ENCODE results near the gene PAGR1. TPM values are rescaled to one million over a fixed set of nuclear protein-coding genes. Genes with fewer than 3 reads are reported as not detected.

PAGR1 gene
- total and polyA plus RNA-seq, 10 of the 15 experiments (the other 5 are each of a cell fraction or from before 2014, with no cell fraction given), result 1.1 to 57.7 (median 23.4) TPM

DNA sequence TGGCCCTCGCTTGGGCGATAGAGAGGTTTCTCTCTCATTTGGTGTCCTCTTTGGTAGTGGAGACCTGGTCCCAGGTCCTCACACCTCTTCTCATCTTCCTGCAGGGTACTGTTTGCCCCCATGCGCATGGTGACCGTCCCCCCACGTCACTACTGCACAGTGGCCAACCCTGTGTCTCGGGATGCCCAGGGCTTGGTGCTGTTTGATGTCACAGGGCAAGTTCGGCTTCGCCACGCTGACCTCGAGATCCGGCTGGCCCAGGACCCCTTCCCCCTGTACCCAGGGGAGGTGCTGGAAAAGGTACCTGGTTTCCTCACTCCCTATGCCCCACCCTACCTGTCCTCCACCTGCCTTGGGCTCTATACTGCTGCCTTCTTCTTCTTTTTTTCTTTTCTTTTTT lies 14.8 kb downstream of the PAGR1 start:
- Histone ChIP-seq H3K79me2 (ENCODE audit: control insufficient read depth, insufficient read depth, low read length) (peaks cover 5% of the 10 kb centered on the region), H3K4me3 (no peak overlapping the region), H2AFZ (ENCODE audit: control insufficient read depth, low read depth, low read length) (no peak overlapping the region), H4K20me1 (ENCODE audit: control insufficient read depth, insufficient read depth) (no peaks in the 10 kb centered on the region), H3K36me3 (ENCODE audit: control insufficient read depth in 2 of 2, insufficient read depth in 2 of 2, low read length in 1 of 2) (peaks cover 8 to 11% of the 10 kb centered on the region in 2 experiments; a peak in 3 of 4 replicates), H3K27me3 (replicated peaks in 1 of 2; ENCODE audit: control insufficient read depth in 2 of 2, insufficient read depth in 2 of 2, low read length in 1 of 2) (no peaks in the 10 kb centered on the region), H3K4me2 (ENCODE audit: control insufficient read depth, insufficient read depth) (no peak overlapping the region), H3K9me3 (replicated peaks; ENCODE audit: control insufficient read depth, insufficient read depth, low read length) (no peaks in the 10 kb centered on the region), H3K4me1 (ENCODE audit: control insufficient read depth, insufficient read depth, low read length) (0 out of 2 replicates have a peak, but pooled peaks cover under 1% of the 10 kb centered on the region), H3K9ac (ENCODE audit: control insufficient read depth, insufficient read depth, low read length) (no peak overlapping the region), H3K27ac (ENCODE audit: control insufficient read depth, insufficient read depth) (no peak overlapping the region)
- ATAC-seq, result no peak
- ChIA-PET POLR2A (no interaction called here), CTCF (no interaction called here), RAD21 (ENCODE audit: unreplicated experiment) (no interaction called here), SMC1A (ENCODE audit: uncharacterized antibody, unreplicated experiment) (no interaction called here)
- no peak for DNase-seq (ENCODE audit: low read depth, low spot score)
- no TSS peak for BruUV-seq (replicated peaks)
- in situ Hi-C loops (cut with MboI), result no loop called here
- intact Hi-C loops (cut with micrococcal nuclease; ENCODE audit: unreplicated experiment), result no loop called here
- 95% methylated on average over 9 of the region's 11 CpGs for WGBS (ENCODE audit: insufficient coverage, insufficient replicate concordance, low lambda C conversion rate, missing lambda C conversion rate)
- no peak for TF ChIP-seq CEBPB (IDR thresholded peaks at IDR 0.05; ENCODE audit: borderline replicate concordance in 1 of 2, low read depth in 2 of 2, low read length in 2 of 2)
- no peak for TF ChIP-seq ZNF687 (IDR thresholded peaks at IDR 0.05)
- TF ChIP-seq RBBP5 (conservative IDR thresholded peaks at IDR 0.05), result no peak
- no peak for TF ChIP-seq EZH2 (IDR thresholded peaks at IDR 0.05; ENCODE audit: borderline replicate concordance, control insufficient read depth, low read depth, low read length)
- TF ChIP-seq ZZZ3 (IDR thresholded peaks at IDR 0.05; ENCODE audit: control insufficient read depth, insufficient read length, low read depth), result no peak
- no peak for TF ChIP-seq MTA2 (IDR thresholded peaks at IDR 0.05; ENCODE audit: low read depth)
- TF ChIP-seq BACH1 (IDR thresholded peaks at IDR 0.05; ENCODE audit: borderline replicate concordance), result no peak
- TF ChIP-seq MYB (IDR thresholded peaks at IDR 0.05; ENCODE audit: borderline replicate concordance, low read depth, low read length), result no peak
- no peak for TF ChIP-seq TBL1XR1 (IDR thresholded peaks at IDR 0.05; ENCODE audit: low read depth, low read length)
- TF ChIP-seq, protein P1, sequence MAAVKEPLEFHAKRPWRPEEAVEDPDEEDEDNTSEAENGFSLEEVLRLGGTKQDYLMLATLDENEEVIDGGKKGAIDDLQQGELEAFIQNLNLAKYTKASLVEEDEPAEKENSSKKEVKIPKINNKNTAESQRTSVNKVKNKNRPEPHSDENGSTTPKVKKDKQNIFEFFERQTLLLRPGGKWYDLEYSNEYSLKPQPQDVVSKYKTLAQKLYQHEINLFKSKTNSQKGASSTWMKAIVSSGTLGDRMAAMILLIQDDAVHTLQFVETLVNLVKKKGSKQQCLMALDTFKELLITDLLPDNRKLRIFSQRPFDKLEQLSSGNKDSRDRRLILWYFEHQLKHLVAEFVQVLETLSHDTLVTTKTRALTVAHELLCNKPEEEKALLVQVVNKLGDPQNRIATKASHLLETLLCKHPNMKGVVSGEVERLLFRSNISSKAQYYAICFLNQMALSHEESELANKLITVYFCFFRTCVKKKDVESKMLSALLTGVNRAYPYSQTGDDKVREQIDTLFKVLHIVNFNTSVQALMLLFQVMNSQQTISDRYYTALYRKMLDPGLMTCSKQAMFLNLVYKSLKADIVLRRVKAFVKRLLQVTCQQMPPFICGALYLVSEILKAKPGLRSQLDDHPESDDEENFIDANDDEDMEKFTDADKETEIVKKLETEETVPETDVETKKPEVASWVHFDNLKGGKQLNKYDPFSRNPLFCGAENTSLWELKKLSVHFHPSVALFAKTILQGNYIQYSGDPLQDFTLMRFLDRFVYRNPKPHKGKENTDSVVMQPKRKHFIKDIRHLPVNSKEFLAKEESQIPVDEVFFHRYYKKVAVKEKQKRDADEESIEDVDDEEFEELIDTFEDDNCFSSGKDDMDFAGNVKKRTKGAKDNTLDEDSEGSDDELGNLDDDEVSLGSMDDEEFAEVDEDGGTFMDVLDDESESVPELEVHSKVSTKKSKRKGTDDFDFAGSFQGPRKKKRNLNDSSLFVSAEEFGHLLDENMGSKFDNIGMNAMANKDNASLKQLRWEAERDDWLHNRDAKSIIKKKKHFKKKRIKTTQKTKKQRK (IDR thresholded peaks at IDR 0.05; ENCODE audit: low read depth, low read length), result no peak
- no peak for TF ChIP-seq GABPA (IDR thresholded peaks at IDR 0.05; ENCODE audit: low read depth)
- no peak for TF ChIP-seq EP300 (IDR thresholded peaks at IDR 0.05; ENCODE audit: borderline replicate concordance in 1 of 2, control insufficient read depth in 1 of 2, low read depth in 2 of 2, low read length in 2 of 2)
- TF ChIP-seq CBFB (IDR thresholded peaks at IDR 0.05; ENCODE audit: low read depth), result no peak
- no peak for FAIRE-seq
